GM21619 (cell line): ENCODE measurements around the gene ZDHHC8.

Experiments used
- ATAC-seq: cut with Tn5 transposase; IDR thresholded peaks from one replicate; pipeline ENCODE4 v1.9.1; 2021; ENCODE audit not compliant: unreplicated experiment

ZDHHC8 gene

DNA sequence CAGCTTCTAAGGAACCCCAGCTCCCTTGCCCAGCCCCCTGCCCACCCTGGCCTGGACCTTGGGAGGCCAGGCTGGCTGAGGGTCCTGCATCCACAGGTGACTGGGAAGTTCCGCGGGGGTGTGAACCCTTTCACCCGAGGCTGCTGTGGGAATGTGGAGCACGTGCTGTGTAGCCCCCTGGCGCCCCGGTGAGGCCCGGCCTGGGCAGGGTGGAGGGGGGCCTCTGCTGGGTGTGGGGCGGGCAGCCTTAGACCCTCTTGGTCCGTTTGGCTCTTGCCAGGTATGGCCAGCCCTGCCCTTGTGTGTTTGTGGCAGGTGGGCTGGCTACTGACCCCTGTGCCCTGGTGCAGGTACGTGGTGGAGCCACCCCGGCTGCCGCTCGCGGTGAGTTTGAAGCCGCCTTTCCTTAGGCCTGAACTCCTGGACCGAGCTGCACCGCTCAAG lies 8.9 kb downstream of the ZDHHC8 start:
- no peak for ATAC-seq

DNA sequence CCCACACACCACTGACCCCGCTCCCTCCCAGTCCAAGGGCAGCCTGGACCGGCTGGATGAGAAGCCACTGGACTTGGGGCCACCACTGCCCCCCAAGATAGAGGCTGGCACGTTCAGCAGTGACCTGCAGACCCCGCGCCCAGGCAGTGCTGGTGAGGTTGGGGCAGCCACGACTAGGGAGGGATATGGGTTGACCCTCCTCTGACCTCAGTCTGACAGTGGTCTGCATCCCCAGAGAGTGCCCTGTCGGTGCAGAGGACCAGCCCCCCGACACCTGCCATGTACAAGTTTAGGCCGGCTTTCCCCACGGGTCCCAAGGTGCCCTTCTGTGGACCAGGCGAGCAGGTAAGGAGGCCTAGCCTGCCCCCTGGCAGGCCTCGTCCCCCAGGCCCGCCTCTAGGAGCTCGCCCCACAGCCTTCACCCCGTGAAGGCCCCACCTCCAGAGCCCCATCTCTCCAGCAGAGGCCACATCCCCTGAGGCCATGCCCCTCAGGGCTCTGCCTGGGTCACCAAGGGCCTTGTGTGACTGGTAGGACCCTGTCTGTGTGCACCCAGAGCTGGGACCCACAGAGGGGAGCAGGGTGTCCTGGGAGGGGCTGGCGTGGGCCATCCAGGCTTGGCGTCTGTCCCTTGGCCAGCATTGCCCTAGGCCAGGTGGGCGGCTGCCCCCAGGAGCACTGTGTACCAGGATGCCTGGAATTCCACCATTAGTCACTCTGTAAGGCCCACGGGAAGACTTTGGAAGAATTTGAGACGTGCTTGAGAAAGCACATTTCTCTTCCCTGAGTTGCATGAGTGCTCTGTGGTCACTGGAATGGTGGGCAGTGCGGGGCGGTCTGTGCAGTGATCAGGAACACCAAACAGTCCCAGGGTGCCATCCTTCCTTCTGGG lies 9.8 kb downstream of the ZDHHC8 start:
- ATAC-seq = no peak

DNA sequence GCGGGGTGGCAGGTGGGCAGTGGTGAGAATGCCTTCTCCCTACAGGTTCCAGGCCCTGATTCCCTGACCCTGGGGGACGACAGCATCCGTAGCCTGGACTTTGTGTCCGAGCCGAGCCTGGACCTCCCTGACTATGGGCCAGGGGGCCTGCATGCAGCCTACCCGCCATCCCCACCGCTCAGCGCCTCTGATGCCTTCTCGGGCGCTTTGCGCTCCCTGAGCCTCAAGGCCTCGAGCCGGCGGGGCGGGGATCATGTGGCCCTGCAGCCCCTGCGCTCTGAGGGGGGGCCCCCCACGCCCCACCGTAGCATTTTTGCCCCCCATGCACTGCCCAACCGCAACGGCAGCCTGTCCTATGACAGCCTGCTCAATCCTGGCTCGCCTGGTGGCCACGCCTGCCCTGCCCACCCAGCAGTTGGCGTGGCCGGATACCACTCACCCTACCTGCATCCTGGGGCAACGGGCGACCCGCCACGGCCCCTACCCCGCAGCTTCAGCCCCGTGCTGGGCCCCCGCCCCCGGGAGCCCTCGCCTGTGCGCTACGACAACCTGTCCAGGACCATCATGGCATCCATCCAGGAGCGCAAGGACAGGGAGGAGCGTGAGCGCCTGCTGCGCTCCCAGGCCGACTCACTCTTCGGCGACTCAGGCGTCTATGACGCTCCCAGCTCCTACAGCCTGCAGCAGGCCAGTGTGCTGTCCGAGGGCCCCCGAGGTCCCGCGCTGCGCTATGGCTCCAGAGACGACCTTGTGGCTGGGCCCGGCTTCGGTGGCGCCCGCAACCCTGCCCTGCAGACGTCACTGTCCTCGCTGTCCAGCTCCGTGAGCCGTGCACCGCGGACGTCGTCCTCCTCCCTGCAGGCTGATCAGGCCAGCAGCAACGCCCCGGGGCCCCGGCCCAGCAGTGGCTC lies 11.4 kb downstream of the ZDHHC8 start:
- no peak for ATAC-seq

DNA sequence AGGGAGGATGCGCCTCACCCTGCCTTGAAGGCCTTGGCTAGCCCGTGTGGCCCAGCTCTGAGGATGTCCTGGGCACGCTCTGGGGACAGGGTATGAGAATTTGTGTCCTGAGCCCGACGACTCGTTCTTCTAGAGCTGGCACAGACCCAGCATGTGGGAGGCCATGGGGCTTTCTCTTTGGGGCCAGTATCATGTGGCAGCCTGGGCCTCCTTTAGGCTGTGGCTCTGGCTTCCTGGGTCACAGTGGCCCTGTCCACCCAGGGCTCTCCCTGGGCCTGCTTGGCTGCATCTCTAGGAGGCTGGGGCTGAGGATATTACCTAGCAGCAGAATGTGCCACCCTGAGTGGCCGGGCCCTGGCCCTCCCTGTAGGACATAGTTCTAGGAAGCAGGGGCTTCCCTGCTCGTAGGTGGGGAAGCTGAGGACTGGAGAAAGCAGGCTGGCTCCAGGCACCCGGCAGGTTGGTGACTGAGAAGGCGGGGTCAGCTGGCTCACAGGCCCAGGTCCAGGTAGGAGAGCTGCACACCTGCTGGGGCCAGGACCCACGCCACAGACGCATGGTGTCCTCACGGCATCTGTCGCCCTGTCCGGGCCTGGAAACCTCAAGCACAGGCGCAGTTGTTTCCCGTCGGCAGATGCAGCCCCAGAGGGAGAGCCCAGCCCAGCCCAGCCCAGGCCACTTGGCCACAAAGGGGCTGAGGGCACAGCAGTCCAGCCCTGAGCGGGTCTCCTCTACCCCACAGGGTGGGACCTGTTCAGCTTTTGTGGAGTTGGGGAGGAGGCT lies 12.5 kb downstream of the ZDHHC8 start:
- ATAC-seq = no peak

DNA sequence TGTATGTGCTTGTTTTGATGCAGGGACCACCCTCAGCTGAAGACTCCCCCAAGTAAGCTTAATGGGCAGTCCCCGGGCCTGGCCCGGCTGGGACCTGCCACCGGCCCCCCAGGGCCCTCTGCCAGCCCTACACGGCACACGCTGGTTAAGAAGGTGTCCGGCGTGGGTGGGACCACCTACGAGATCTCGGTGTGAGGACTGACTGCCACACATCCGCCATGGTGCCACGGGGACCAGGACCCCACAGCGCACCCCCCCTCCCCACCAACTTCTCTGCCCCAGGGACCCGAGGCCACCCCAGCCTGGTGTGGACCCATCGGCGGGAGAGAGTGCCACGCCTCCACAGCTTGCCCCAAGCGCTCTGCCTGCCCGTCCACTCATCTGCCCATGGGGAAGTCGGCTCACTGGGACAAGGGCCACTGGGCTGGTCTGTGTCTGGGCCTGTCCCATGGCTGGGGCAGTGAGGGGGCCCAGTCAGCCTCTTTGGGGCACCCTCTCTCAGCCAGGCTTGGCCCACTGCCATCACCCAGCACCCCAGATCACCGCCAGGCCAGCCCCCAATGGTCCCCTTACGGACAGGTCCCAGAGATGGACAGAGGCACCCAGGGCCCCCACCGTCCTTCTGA lies 13.7 kb downstream of the ZDHHC8 start:
- no peak for ATAC-seq

DNA sequence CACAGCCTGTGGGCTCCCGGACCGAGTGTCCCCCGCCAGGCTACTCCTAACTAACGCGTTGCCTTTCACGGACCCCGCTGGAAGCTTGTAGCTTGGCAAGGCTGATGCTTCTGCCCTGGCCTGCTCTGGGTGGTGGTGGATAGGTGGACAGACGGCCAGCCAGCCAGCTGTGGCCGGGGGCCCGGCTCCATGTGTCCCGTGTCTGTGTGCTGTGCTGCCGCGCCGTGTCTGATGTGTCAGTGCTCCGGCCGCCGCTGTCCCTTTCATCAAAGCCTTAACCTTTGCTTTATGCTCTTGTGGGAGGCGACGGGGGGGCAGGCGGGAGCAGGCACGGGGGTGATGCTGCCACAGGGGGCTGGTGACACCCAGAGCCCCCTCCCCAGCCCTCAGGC lies 14.2 kb downstream of the ZDHHC8 start:
- no peak for ATAC-seq

DNA sequence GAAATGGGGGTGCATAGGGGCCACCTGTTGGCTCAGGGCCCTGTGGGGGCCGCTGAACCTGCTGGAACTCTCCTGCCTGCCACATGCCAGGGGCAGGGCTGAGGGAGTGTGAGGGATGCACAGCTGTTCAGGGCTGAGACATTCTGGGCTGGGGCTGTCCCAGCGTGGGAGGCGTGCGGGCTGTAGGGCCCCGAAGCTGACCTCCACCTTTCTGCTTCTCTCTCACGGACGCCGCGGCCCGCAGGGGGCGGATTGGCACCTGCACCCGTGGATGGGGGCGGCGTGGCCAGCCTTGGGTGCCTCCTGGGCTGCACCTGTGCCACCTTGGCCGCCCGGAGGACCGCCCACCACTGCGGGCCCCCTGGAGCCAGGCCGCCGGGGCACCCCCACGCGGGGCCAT lies 15.2 kb downstream of the ZDHHC8 start:
- ATAC-seq = no peak

DNA sequence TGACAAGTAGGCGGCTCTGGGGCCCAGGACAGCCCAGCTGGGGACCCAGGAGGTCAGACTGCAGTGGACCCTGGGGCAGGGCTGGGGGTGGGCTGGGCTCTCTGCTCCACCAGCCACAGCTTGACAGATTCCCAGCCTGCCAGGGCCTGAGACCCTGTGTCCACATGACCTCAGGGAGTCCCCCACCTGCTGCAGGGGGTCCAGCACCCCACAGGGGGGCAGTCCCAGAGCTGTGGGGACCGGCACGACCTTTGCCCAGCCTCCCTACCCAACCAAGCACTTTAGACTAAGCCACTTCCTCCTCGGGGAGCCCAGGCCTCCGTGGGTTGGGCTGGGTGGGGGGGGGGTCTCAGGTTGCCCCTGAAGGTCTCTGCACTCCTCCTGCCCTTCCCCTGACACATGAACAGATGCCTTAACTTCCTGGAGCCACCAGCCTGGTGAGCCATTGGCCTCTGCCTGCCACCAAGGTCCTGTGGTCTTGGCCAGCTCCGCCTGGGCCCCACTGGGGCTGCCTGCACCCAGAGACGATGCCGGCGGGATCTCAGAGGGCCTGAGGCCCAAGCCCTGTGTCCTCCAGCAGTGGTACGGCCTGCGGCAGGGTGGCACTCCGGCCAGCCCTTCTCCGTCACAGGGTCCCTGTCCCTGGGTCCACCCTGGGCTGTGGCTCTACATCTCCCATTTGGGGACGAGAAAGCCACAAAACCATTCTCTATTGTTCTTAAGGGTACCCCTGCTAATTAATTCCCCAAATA lies 15.8 kb downstream of the ZDHHC8 start:
- ATAC-seq = no peak

DNA sequence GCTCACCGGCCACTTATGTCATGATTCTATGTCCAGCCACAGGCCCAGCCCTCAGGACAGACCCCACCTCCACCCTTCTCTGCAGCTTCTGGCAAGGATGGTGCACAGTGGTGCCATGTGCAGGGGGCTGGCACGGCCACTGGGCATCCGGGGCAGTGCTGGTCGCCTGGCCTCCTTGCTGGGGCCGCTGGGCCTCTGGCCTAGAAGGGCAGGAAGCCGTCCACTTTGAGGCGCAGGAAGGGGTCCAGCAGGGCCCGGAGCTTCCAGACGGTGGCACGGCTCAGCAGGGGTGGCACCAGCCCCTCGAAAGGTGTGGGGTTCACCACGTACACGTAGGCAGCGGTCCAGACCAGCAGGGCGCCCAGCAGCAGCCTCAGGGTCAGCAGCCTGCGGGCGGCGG lies 16.8 kb downstream of the ZDHHC8 start:
- ATAC-seq = no peak

DNA sequence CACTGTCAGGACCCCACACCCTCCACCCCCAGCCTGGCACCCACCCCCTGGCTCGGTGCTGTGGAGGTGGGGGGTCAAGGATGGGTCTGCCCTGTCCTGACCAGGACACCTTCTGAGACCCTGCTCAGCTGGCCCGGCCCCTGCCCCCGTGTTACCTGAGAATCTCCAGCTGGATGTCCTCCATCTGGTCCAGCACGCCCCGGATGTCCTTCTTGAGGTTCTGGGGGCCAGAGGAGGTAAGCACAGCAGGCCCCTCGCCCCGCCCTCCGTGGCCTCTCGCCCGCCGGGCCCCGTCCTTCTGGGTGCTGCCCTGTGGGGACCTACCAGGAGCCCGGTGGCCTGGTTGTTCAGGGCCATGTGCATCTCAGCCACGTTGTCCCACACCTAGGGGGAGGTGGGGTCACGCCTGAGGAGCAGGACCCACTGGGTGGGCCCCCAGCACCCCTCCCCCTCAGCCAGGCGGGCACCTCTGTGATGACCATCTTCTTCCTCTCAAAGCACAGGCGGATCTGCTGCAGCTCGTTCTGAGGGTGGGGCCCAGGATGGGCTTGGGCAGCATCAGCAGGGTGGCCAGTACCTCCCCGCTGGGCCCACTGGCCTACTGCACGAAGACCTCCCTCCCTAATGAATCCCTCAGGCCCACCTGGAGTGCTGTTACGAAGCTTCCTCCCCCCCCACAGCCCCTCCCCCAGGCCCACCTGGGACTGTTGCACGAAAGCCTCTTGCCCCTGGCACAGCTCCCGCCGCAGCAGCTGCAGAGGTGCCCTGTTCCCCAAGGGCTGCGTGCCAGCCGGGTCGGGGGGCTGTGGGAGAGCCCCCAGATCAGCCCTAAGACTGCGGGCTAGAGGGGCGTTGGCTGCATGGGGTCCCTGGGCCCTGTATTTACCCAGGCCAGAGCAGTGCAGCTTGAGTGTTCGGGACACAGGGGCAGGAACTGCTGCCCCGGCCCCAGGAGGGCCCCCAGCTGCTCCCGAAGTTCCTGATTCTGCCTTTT lies 17.9 kb downstream of the ZDHHC8 start:
- ATAC-seq = no peak

DNA sequence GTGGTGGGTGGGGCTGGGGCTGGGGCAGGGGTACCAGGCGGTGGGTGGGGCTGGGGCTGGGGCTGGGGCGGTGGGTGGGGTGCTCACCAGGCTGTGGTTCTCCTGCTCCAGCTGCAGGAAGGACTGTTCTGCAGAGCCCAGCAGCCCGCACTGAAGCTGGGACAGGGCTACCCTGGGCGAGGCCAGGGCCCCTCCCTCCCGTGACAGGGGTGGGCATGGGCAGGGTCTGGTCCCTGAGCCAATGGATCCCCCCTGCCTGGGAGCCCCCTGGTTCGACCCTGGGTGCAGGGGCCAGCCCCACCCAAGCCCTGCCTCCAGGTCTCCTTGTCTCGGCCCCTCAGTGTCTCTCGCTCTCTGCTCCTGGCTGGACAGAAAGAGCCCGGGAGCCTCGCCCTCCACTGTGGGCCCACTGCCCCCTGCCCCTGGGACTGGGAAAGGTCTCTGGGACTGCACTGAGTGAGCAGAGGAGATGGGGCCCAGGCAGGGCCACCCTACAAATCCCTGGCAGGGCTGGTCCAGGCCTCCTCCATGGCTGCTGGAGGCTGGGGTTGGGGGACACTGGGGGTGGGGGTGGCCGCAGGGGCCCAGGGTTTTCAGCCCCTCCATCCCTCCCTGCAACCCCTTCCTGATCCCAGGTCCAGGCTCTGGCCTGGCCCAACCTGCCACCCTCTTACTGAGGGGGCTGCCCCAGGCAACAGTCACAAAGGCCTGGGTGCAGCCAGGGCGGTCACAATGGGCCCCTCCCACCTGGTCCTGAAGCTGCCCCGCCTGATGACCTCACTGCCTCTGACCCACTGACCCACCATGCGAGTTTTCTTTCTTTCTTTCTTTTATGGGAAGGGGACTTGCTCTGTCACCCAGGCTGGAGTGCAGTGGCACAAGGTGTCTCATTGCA lies 19.0 kb downstream of the ZDHHC8 start, which contains the start of gene CCDC188:
TSS of gene CCDC188 (minus strand) at position 675 of the 895 bp plus-strand sequence. CDS start at position 606, 69 bp downstream.
- ATAC-seq = no peak

DNA sequence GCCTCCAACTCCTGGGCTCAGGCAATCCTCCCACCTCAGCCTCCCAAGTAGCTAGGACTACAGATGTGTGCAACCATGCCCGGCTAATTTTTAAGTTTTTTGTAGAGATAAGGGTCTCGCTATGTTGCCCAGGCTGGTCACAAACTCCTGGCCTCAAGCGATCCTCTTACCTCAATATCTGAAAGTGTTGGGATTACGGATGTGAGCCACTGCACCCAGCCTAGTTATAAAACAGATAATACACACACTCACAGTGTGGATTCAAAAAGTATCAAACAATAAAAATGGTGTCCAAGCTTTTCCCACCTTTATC lies 19.6 kb downstream of the ZDHHC8 start:
- ATAC-seq = no peak

DNA sequence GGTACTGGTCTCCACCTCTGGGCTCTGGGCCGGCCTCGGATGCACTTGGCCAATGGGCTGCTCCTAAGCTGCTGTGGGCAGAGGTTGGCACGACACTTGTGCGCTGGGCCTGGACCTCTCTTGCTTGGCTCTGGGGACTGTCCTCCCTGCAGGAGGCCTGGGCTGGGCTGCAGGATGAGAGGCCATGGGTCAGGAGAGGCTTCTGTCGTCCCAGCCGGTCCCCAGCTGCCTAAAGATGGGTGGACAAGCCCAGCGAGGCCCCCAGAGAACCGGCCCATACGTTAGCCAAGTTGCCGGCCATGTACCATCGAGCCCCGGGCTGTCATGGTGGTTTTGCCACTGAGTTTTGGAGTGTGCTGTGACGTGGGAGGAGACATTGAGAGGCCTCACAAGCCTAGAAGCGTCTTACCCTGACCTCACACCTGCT lies 20.9 kb downstream of the ZDHHC8 start:
- ATAC-seq = no peak

DNA sequence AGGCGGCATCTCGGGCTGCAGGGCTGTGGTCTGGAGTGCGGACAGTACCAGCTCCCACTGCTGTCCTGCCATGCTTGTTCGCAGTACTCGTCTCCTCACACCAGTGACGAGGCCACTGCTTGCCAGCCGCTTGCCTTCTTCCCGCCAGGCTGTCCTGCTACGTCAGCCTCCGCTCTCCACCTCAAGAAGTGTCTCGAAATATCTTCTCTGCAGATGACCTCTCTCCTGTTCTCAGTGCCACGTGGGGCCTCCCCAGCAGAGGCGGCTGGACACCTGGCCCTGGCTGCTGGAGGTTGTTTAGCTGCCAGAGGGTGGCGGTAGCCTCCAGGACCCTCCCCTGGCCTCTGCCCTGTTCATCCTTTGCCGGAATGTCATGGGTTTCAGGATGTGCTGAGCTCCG lies 22.3 kb downstream of the ZDHHC8 start:
- no peak for ATAC-seq

DNA sequence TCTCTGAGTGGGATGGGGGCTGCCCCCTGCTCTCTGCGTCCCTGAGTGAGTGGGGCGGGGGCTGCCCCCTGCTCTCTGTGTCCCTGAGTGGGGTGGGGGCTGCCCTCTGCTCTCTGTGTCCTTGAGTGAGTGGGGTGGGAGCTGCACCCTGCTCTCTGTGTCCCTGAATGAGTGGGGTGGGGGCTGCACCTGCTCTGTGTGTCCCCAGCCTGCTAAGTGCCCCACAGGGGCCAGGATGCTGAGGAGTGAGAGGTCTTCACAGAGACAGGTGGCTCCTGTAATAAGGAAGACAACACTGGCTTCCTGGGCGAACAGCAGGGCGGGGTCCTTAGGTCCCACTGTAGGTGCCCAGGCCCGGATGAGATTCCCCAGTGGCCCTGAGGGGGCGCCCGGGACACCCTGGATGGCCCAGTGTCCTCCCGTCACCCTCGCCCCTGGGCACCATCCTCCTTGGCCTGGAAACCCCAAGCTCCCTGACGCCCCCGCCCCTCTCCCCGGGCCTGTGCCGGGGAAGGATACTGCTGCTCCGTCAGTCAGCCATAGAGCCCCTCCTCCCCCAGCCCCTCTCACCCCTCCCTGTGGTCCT lies 23.1 kb downstream of the ZDHHC8 start:
- ATAC-seq = no peak

DNA sequence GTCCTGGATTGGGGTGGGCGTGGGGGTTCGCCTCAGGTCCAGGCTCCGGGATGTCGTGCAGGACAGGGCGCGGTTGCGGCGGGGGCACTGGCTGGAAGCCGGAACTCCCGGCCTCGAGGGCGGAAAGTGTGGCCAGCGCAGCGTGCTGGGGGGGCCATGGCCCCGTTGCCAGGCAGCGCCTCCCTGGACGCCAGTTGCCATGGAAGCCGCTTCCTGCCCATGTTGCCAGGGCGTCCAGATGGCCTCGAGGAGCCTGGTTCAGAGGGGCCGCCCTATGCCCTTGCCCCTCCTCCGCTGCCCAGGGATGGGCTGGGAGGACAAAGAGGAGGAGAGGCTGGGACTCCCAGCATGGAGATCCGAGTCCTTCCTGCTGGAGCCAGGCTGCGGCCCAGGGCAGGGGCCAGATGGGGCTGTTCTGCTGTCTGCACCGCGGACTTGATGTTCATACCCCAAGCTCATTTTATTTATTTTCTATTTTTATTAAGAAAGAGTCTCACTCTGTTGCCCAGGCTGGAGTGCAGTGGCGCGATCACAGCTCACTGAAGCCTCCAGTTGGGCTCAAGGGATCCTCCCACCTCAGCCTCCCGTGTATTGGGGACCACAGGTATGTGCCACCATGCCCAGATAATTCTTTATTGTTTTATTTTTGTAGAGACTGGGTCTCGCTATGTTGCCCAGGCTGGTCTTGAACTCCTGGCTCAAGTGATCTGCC lies 23.9 kb downstream of the ZDHHC8 start:
- no peak for ATAC-seq

DNA sequence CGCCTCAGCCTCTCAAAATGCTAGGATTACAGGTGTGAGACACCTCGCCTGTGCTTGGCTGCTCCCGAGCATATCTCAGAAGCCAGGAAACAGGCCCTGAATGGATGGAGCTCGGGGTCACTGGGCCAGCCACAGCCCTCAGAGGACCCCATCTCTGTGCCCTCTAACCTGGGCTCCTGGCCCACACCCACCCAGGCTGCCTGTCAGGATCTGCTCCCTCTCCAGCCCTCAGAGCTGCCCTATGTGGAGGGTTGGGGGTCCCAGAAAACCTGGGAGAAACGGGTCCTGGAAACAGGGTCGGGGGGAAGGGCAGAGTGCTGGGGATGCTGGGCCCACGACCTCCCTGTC lies 24.4 kb downstream of the ZDHHC8 start:
- no peak for ATAC-seq
